Testis (tissue), 3 donors: Measurements from ENCODE around the gene MED26. TPM values are rescaled to one million over a fixed set of nuclear protein-coding genes. Genes with fewer than 3 reads are reported as not detected.

Experiments used
- DNase-seq: peaks from one replicate; pipeline ENCODE4 v3.0.0-alpha.2; 2019
- H3K27ac ChIP-seq, 2 donors: fragments of 200-600 bp; sonication (generic); one replicate each; pipeline ENCODE4 v1.5.1; 2019
- H3K27me3 ChIP-seq: fragments of 200-600 bp; sonication (generic); one replicate; pipeline ENCODE4 v1.5.1; 2019
- H3K36me3 ChIP-seq: fragments of 200-600 bp; sonication (generic); one replicate; pipeline ENCODE4 v1.5.1; 2017; ENCODE audit warnings: low read depth; ENCODE audit errors: missing control alignments
- H3K4me1 ChIP-seq: fragments of 200-600 bp; sonication (generic); one replicate; pipeline ENCODE4 v1.5.1; 2019
- H3K4me3 ChIP-seq, 2 donors: fragments of 200-600 bp; sonication (generic); one replicate each; pipeline ENCODE4 v1.5.1; 2017 to 2019
- H3K9me3 ChIP-seq: fragments of 200-600 bp; sonication (generic); one replicate; pipeline ENCODE4 v1.5.1; 2017
- CTCF ChIP-seq, 3 experiments: fragments of 450-650 bp in 2 of 3; fragments of 200-600 bp in 1 of 3; sonication (generic) in 1 of 3; IDR thresholded peaks; one replicate each; pipeline ENCODE4 v1.5.1; 2016 to 2019; ENCODE audit warnings: antibody characterized with exemption in 3 of 3, mild to moderate bottlenecking in 2 of 3, moderate library complexity in 1 of 3
- POLR2A ChIP-seq: fragments of 450-650 bp; IDR thresholded peaks from one replicate; pipeline ENCODE4 v1.6.1; 2017; ENCODE audit warnings: antibody characterized with exemption, mild to moderate bottlenecking, moderate library complexity
- WGBS, 2 donors: methylation state at CpG; one replicate each; pipeline ENCODE4 v1.1.5; 2018; 5-methylcytosine and 5-hydroxymethylcytosine counted together
- intact Hi-C: fragments of 100-400 bp; cut with DNase I; formaldehyde crosslinking; loops from one replicate; pipeline ENCODE4 v1.15.1; 2023; ENCODE audit warnings: low total_unique reads
- polyA plus RNA-seq: library from polyadenylated mRNA; stranded (reverse); fragments of 350-450 nt; fragmentation: Illumina TruSeq; extraction: RNeasy Lipid Tissue Mini Kit (QIAGEN cat#74804); gene quantifications from one replicate; pipeline ENCODE4 v1.2.3, GENCODE V29; 2014; ENCODE audit warnings: low read depth, low replicate concordance; ENCODE audit not compliant: insufficient read depth
- total RNA-seq, 2 donors: library from RNA; depleted of rRNA; stranded (reverse); fragments of >200 nt; gene quantifications; one replicate each; pipeline ENCODE4 v1.2.3, GENCODE V29; 2016

Gene MED26
- total and polyA plus RNA-seq, 3 donors from 2014 or later, result 66.1 to 80.8 (median 66.5) TPM

GRCh38 chr19:16649734-16650133 lies 21.7 kb upstream of the MED26 start:
- no peak for DNase-seq
- no peaks in the 10 kb centered on the region for H3K27me3 ChIP-seq
- no peak overlapping the region for H3K4me3 ChIP-seq
- TF ChIP-seq CTCF (IDR thresholded peaks at IDR 0.05), result no peak
- no peak for TF ChIP-seq POLR2A
- no peaks in the 10 kb centered on the region for H3K4me1 ChIP-seq
- H3K36me3 ChIP-seq, result no peaks in the 10 kb centered on the region
- H3K9me3 ChIP-seq, result no peaks in the 10 kb centered on the region
- intact Hi-C loops, result no loop called here
- WGBS, 2 donors, result 76 to 77% methylated on average over 9 of the region's 9 CpGs
- no peak overlapping the region for H3K27ac ChIP-seq

GRCh38 chr19:16645140-16645539 lies 17.1 kb upstream of the MED26 start:
- H3K27me3 ChIP-seq, result no peaks in the 10 kb centered on the region
- H3K36me3 ChIP-seq, result no peaks in the 10 kb centered on the region
- no peaks in the 10 kb centered on the region for H3K9me3 ChIP-seq
- H3K4me3 ChIP-seq, result no peak overlapping the region
- intact Hi-C loops, result no loop called here
- H3K4me1 ChIP-seq, result no peaks in the 10 kb centered on the region
- WGBS, 2 donors, result 91% methylated on average over 9 of the region's 9 CpGs
- no peak for DNase-seq
- TF ChIP-seq CTCF (IDR thresholded peaks at IDR 0.05), result no peak
- TF ChIP-seq POLR2A, result no peak
- no peak overlapping the region for H3K27ac ChIP-seq

- Histone ChIP-seq H3K36me3 (no peaks in the 10 kb centered on the region), H3K4me1 (no peaks in the 10 kb centered on the region), H3K4me3 (no peak overlapping the region), H3K27ac (no peak overlapping the region), H3K27me3 (no peaks in the 10 kb centered on the region), H3K9me3 (no peaks in the 10 kb centered on the region)
- TF ChIP-seq CTCF (IDR thresholded peaks at IDR 0.05), result no peak
- no peak for TF ChIP-seq POLR2A
- WGBS, 2 donors, result 98 to 99% methylated on average over 10 of the region's 10 CpGs
- intact Hi-C loops, result no loop called here
- no peak for DNase-seq
These were observed 13.7 kb upstream of the MED26 start for GRCh38 chr19:16641695-16642094.

GRCh38 chr19:16640951-16641350 lies 12.9 kb upstream of the MED26 start:
- TF ChIP-seq CTCF (IDR thresholded peaks at IDR 0.05) (no peak), POLR2A (no peak)
- no peak for DNase-seq
- no peak overlapping the region for H3K4me3 ChIP-seq
- no peak overlapping the region for H3K27ac ChIP-seq
- 88 to 96% methylated on average over 1 of the region's 1 CpG for WGBS, 2 donors
- no peaks in the 10 kb centered on the region for H3K27me3 ChIP-seq
- H3K9me3 ChIP-seq, result no peaks in the 10 kb centered on the region
- no peaks in the 10 kb centered on the region for H3K36me3 ChIP-seq
- intact Hi-C loops, result no loop called here
- H3K4me1 ChIP-seq, result no peaks in the 10 kb centered on the region

GRCh38 chr19:16638666-16639065 lies 10.7 kb upstream of the MED26 start:
- TF ChIP-seq CTCF (IDR thresholded peaks at IDR 0.05), result no peak
- TF ChIP-seq POLR2A, result no peak
- intact Hi-C loops, result no loop called here
- H3K36me3 ChIP-seq, result no peaks in the 10 kb centered on the region
- H3K4me3 ChIP-seq, result no peak overlapping the region
- WGBS, 2 donors, result 89 to 97% methylated on average over 1 of the region's 1 CpG
- no peak overlapping the region for H3K27ac ChIP-seq
- no peaks in the 10 kb centered on the region for H3K27me3 ChIP-seq
- DNase-seq, result no peak
- H3K4me1 ChIP-seq, result no peaks in the 10 kb centered on the region
- no peaks in the 10 kb centered on the region for H3K9me3 ChIP-seq
